GM12873 (cell line): ENCODE results near the gene INSYN2B.

ENCODE experiments used
- TF ChIP-seq, protein P1 (sequence below): IDR thresholded peaks from 2 replicates; pipeline ENCODE4 v1.5.1; 2012; ENCODE audit warnings: low read depth, mild to moderate bottlenecking, moderate library complexity, low read length, control low read depth; ENCODE audit not compliant: insufficient read depth; ENCODE audit errors: missing control alignments

INSYN2B gene

GRCh38 chr5:169918228-169918627, 62.1 kb downstream of the INSYN2B start:
- TF ChIP-seq, protein P1, sequence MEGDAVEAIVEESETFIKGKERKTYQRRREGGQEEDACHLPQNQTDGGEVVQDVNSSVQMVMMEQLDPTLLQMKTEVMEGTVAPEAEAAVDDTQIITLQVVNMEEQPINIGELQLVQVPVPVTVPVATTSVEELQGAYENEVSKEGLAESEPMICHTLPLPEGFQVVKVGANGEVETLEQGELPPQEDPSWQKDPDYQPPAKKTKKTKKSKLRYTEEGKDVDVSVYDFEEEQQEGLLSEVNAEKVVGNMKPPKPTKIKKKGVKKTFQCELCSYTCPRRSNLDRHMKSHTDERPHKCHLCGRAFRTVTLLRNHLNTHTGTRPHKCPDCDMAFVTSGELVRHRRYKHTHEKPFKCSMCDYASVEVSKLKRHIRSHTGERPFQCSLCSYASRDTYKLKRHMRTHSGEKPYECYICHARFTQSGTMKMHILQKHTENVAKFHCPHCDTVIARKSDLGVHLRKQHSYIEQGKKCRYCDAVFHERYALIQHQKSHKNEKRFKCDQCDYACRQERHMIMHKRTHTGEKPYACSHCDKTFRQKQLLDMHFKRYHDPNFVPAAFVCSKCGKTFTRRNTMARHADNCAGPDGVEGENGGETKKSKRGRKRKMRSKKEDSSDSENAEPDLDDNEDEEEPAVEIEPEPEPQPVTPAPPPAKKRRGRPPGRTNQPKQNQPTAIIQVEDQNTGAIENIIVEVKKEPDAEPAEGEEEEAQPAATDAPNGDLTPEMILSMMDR: no peak

GRCh38 chr5:169917500-169917899, 62.8 kb downstream of the INSYN2B start:
- TF ChIP-seq, protein P1: no peak

DNA sequence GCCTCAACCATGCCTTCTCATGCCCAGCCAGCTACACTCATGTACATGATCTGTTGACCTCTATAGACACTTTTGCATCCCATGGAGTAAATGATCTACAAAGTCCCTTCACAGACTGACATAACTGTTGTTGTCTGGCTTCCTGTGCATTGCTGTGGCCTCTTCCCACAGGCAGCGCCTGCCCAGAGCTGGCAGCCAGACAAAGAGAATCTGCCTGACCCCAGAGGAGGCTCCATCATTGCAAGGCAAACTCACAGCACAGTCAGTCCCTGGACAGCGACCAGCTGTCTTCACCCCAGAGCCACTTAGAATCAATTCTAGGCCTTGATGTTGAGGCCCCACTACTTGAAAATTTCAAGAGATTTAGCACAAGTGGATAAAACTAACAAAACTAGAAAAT, 65.5 kb downstream of the INSYN2B start:
- TF ChIP-seq, protein P1: no peak

GRCh38 chr5:169913479-169913878, 66.8 kb downstream of the INSYN2B start:
- TF ChIP-seq, protein P1: no peak

- TF ChIP-seq, protein P1: no peak
These were observed 68.7 kb downstream of the INSYN2B start for GRCh38 chr5:169911448-169912212.

GRCh38 chr5:169910393-169910792, 69.9 kb downstream of the INSYN2B start:
- TF ChIP-seq, protein P1: no peak

GRCh38 chr5:169909945-169910344, 70.3 kb downstream of the INSYN2B start:
- TF ChIP-seq, protein P1: no peak
